Activated T-cell treated with anti-CD3 and anti-CD28 coated beads, Interleukin-2, amount 50 U/mL, for 24 hours (primary cell): ENCODE measurements around the gene MYO10.

Experiments used
- DNase-seq: peaks from one replicate; pipeline ENCODE4 v3.0.0-alpha.2; 2020
- H3K27ac Mint-ChIP-seq: 2 replicates; pipeline ENCODE4 v1.8.0; 2020; ENCODE audit warnings: mild to moderate bottlenecking, mixed read lengths
- H3K27me3 Mint-ChIP-seq: 2 replicates; pipeline ENCODE4 v1.8.0; 2020; ENCODE audit warnings: mixed read lengths
- H3K36me3 Mint-ChIP-seq: 2 replicates; pipeline ENCODE4 v1.8.0; 2020; ENCODE audit warnings: low read depth, mixed read lengths
- H3K4me1 Mint-ChIP-seq: 2 replicates; pipeline ENCODE4 v1.8.0; 2020; ENCODE audit warnings: low read depth, mixed read lengths
- H3K4me3 Mint-ChIP-seq: 2 replicates; pipeline ENCODE4 v1.8.0; 2020; ENCODE audit warnings: mild to moderate bottlenecking, moderate library complexity, mixed read lengths
- H3K9me3 Mint-ChIP-seq: 2 replicates; pipeline ENCODE4 v1.8.0; 2020; ENCODE audit warnings: mixed read lengths

The MYO10 gene

GRCh38 chr5:16914584-16914983 lies 21.5 kb downstream of the MYO10 start:
- H3K36me3 Mint-ChIP-seq, result no peaks in the 10 kb centered on the region

GRCh38 chr5:16914108-16914435 lies 22.0 kb downstream of the MYO10 start:
- no peak for DNase-seq
- Mint-ChIP-seq H3K27me3 (no peaks in the 10 kb centered on the region), H3K27ac (no peak overlapping the region), H3K4me1 (no peaks in the 10 kb centered on the region), H3K36me3 (no peaks in the 10 kb centered on the region), H3K9me3 (no peaks in the 10 kb centered on the region), H3K4me3 (no peak overlapping the region)

More at GRCh38 chr5:16914584-16914983, 21.5 kb downstream of the MYO10 start:
- Mint-ChIP-seq H3K4me1 (no peaks in the 10 kb centered on the region), H3K9me3 (no peaks in the 10 kb centered on the region), H3K4me3 (no peak overlapping the region), H3K27ac (no peak overlapping the region), H3K27me3 (peaks cover 2% of the 10 kb centered on the region)
- no peak for DNase-seq

- Mint-ChIP-seq H3K9me3 (no peaks in the 10 kb centered on the region), H3K27me3 (no peaks in the 10 kb centered on the region), H3K4me1 (no peaks in the 10 kb centered on the region), H3K27ac (no peak overlapping the region), H3K36me3 (no peaks in the 10 kb centered on the region), H3K4me3 (no peak overlapping the region)
- DNase-seq, result no peak
Measured at GRCh38 chr5:16913187-16914107, 22.6 kb downstream of the MYO10 start.

GRCh38 chr5:16912080-16912479 lies 24.0 kb downstream of the MYO10 start:
- Mint-ChIP-seq H3K27ac (no peak overlapping the region), H3K27me3 (no peaks in the 10 kb centered on the region), H3K4me3 (no peak overlapping the region), H3K36me3 (no peaks in the 10 kb centered on the region), H3K9me3 (no peaks in the 10 kb centered on the region), H3K4me1 (no peaks in the 10 kb centered on the region)
- no peak for DNase-seq

GRCh38 chr5:16909464-16909863 lies 26.6 kb downstream of the MYO10 start:
- DNase-seq, result no peak
- Mint-ChIP-seq H3K4me3 (no peak overlapping the region), H3K36me3 (no peaks in the 10 kb centered on the region), H3K9me3 (no peaks in the 10 kb centered on the region), H3K4me1 (no peaks in the 10 kb centered on the region), H3K27ac (no peak overlapping the region), H3K27me3 (no peaks in the 10 kb centered on the region)

- H3K9me3 Mint-ChIP-seq, result no peaks in the 10 kb centered on the region
- no peak overlapping the region for H3K27ac Mint-ChIP-seq
- DNase-seq, result no peak
- no peaks in the 10 kb centered on the region for H3K27me3 Mint-ChIP-seq
- no peaks in the 10 kb centered on the region for H3K36me3 Mint-ChIP-seq
- H3K4me3 Mint-ChIP-seq, result no peak overlapping the region
- no peaks in the 10 kb centered on the region for H3K4me1 Mint-ChIP-seq
Measured at GRCh38 chr5:16907270-16907669, 28.8 kb downstream of the MYO10 start.

GRCh38 chr5:16906255-16906654 lies 29.8 kb downstream of the MYO10 start:
- no peaks in the 10 kb centered on the region for H3K4me1 Mint-ChIP-seq
- H3K4me3 Mint-ChIP-seq, result no peak overlapping the region
- H3K36me3 Mint-ChIP-seq, result no peaks in the 10 kb centered on the region
- no peaks in the 10 kb centered on the region for H3K9me3 Mint-ChIP-seq
- DNase-seq, result no peak
- no peak overlapping the region for H3K27ac Mint-ChIP-seq
- H3K27me3 Mint-ChIP-seq, result no peaks in the 10 kb centered on the region

- DNase-seq, result no peak
- H3K4me1 Mint-ChIP-seq, result no peaks in the 10 kb centered on the region
- H3K9me3 Mint-ChIP-seq, result no peaks in the 10 kb centered on the region
- H3K27ac Mint-ChIP-seq, result no peak overlapping the region
- no peaks in the 10 kb centered on the region for H3K27me3 Mint-ChIP-seq
- no peaks in the 10 kb centered on the region for H3K36me3 Mint-ChIP-seq
- H3K4me3 Mint-ChIP-seq, result no peak overlapping the region
Measured at GRCh38 chr5:16903480-16904300, 32.4 kb downstream of the MYO10 start.

GRCh38 chr5:16902846-16903245 lies 33.2 kb downstream of the MYO10 start:
- Mint-ChIP-seq H3K27ac (no peak overlapping the region), H3K36me3 (no peaks in the 10 kb centered on the region), H3K9me3 (no peaks in the 10 kb centered on the region), H3K4me3 (no peak overlapping the region), H3K4me1 (no peaks in the 10 kb centered on the region), H3K27me3 (no peaks in the 10 kb centered on the region)
- DNase-seq, result no peak

GRCh38 chr5:16901021-16901644 lies 35.0 kb downstream of the MYO10 start:
- H3K4me1 Mint-ChIP-seq, result no peaks in the 10 kb centered on the region
- no peak overlapping the region for H3K4me3 Mint-ChIP-seq
- H3K27ac Mint-ChIP-seq, result no peak overlapping the region
- no peak for DNase-seq
- no peaks in the 10 kb centered on the region for H3K9me3 Mint-ChIP-seq
- no peaks in the 10 kb centered on the region for H3K36me3 Mint-ChIP-seq
- H3K27me3 Mint-ChIP-seq, result no peaks in the 10 kb centered on the region

GRCh38 chr5:16899171-16899570 lies 36.9 kb downstream of the MYO10 start:
- no peaks in the 10 kb centered on the region for H3K4me1 Mint-ChIP-seq
- no peak overlapping the region for H3K4me3 Mint-ChIP-seq
- DNase-seq, result no peak
- H3K9me3 Mint-ChIP-seq, result no peaks in the 10 kb centered on the region
- no peaks in the 10 kb centered on the region for H3K36me3 Mint-ChIP-seq
- H3K27ac Mint-ChIP-seq, result no peak overlapping the region
- H3K27me3 Mint-ChIP-seq, result no peaks in the 10 kb centered on the region

GRCh38 chr5:16897800-16898199 lies 38.3 kb downstream of the MYO10 start:
- Mint-ChIP-seq H3K4me1 (no peaks in the 10 kb centered on the region), H3K27ac (no peak overlapping the region), H3K9me3 (no peaks in the 10 kb centered on the region), H3K27me3 (no peaks in the 10 kb centered on the region), H3K36me3 (no peaks in the 10 kb centered on the region), H3K4me3 (no peak overlapping the region)
- DNase-seq, result no peak

GRCh38 chr5:16897284-16897704 lies 38.8 kb downstream of the MYO10 start:
- Mint-ChIP-seq H3K9me3 (no peaks in the 10 kb centered on the region), H3K4me1 (no peaks in the 10 kb centered on the region), H3K4me3 (no peak overlapping the region), H3K27me3 (no peaks in the 10 kb centered on the region), H3K36me3 (no peaks in the 10 kb centered on the region), H3K27ac (no peak overlapping the region)
- no peak for DNase-seq

GRCh38 chr5:16896767-16897166 lies 39.3 kb downstream of the MYO10 start:
- Mint-ChIP-seq H3K9me3 (no peaks in the 10 kb centered on the region), H3K27ac (no peak overlapping the region), H3K4me1 (no peaks in the 10 kb centered on the region), H3K27me3 (no peaks in the 10 kb centered on the region), H3K36me3 (no peaks in the 10 kb centered on the region), H3K4me3 (no peak overlapping the region)
- DNase-seq, result no peak
